A549 (cell line): ENCODE measurements around the gene OLIG2. TPM values are rescaled to one million over a fixed set of nuclear protein-coding genes. Genes with fewer than 3 reads are reported as not detected.

Source experiments
- BCL3 ChIP-seq: fragments of >200 bp; sonication (Bioruptor Twin); formaldehyde crosslinking; IDR thresholded peaks from 3 replicates; pipeline ENCODE4 v1.6.1; 2016
- HOXA7 ChIP-seq: fragments of 250-450 bp; sonication (Bioruptor Pico); IDR thresholded peaks from 2 replicates; pipeline ENCODE4 v1.5.0; 2020; ENCODE audit warnings: mild to moderate bottlenecking, moderate library complexity
- KDM1A ChIP-seq: fragments of 200-600 bp; sonication (generic); IDR thresholded peaks from 2 replicates; pipeline ENCODE4 v1.6.1; 2016; ENCODE audit warnings: low read depth, mild to moderate bottlenecking
- REST ChIP-seq: fragments of 200-600 bp; sonication (generic); IDR thresholded peaks from 2 replicates; pipeline ENCODE4 v1.6.1; 2016; ENCODE audit warnings: antibody characterized with exemption, mild to moderate bottlenecking, moderate library complexity
- ZNF302 ChIP-seq: fragments of 250-450 bp; sonication (Bioruptor Pico); IDR thresholded peaks from 2 replicates; pipeline ENCODE4 v1.9.0; 2021; ENCODE audit warnings: inconsistent platforms, mild to moderate bottlenecking, moderate library complexity
- polyA plus RNA-seq, 4 experiments: library from polyadenylated mRNA; depleted of rRNA in 3 of 4; stranded (reverse); fragments of >200 nt; fragmentation: RNase III in 1 of 4; extraction: RNeasy Plus Mini Kit Qiagen cat#74134 plus additional on column Dnase treatment in 1 of 4; gene quantifications; 2 replicates in 3 of 4; 3 replicates in 1 of 4; pipeline ENCODE4 v1.2.3, GENCODE V29; 2011 to 2017

Gene OLIG2
- polyA plus RNA-seq, 2 of the 4 experiments (the other 2 are of a cell fraction): not detected

- TF ChIP-seq REST: no peak
- no peak for TF ChIP-seq HOXA7 (CRISPR knock-in tag)
- TF ChIP-seq BCL3: no peak
- no peak for TF ChIP-seq ZNF302 (CRISPR knock-in tag)
- no peak for TF ChIP-seq KDM1A
Measured at GRCh38 chr21:33076600-33077329, 51.0 kb downstream of the OLIG2 start (continued).

Other genes with a start within 250 kb of the OLIG2 start
- gene OLIG1, start 44.2 kb downstream of the OLIG2 start, polyA plus RNA-seq (2011; rRNA removed): not detected in 2 replicates
- not detected in 3 replicates for gene OLIG1, start 44.2 kb downstream of the OLIG2 start, polyA plus RNA-seq (2017; fragmentation: RNase III; extraction: RNeasy Plus Mini Kit Qiagen cat#74134 plus additional on column Dnase treatment)
- 39.6 and 40.5 TPM in 2 replicates for gene IFNAR2, start 204.0 kb downstream of the OLIG2 start, polyA plus RNA-seq (2011; rRNA removed)
- gene IFNAR2, start 204.0 kb downstream of the OLIG2 start, polyA plus RNA-seq (2017; fragmentation: RNase III; extraction: RNeasy Plus Mini Kit Qiagen cat#74134 plus additional on column Dnase treatment): 9.6 to 11.2 TPM (median 10.1 TPM) in 3 replicates
- gene IL10RB, start 240.4 kb downstream of the OLIG2 start, polyA plus RNA-seq (2011; rRNA removed): 31.9 and 34.9 TPM in 2 replicates
- 16.8 to 18.0 TPM (median 17.0 TPM) in 3 replicates for gene IL10RB, start 240.4 kb downstream of the OLIG2 start, polyA plus RNA-seq (2017; fragmentation: RNase III; extraction: RNeasy Plus Mini Kit Qiagen cat#74134 plus additional on column Dnase treatment)